ENCODE data around the gene NET1. TPM values are rescaled to one million over a fixed set of nuclear protein-coding genes. Genes with fewer than 3 reads are reported as not detected.

Gene NET1
- total RNA-seq, 1 donor from 2014 or later, result 70.2 TPM

- no peak for TF ChIP-seq CTCF (conservative IDR thresholded peaks at IDR 0.05)
- Mint-ChIP-seq H3K4me3 (peak overlapping the region; percentile 8), H3K27me3 (ENCODE audit: low read depth) (no peaks in the 10 kb centered on the region), H3K27ac (ENCODE audit: unreplicated experiment) (no peak overlapping the region), H3K9me3 (peaks cover 8% of the 10 kb centered on the region), H3K4me1 (peaks cover 19% of the 10 kb centered on the region), H3K36me3 (ENCODE audit: low read depth) (peaks cover 25% of the 10 kb centered on the region)
- DNase-seq (ENCODE audit: low read depth, low spot score), result no peak
Observed at GRCh38 chr10:5424751-5425150, 12.4 kb downstream of the NET1 start.

- no peak overlapping the region for H3K27ac Mint-ChIP-seq (ENCODE audit: unreplicated experiment)
- no peak for TF ChIP-seq CTCF (conservative IDR thresholded peaks at IDR 0.05)
- peaks cover 23% of the 10 kb centered on the region for H3K4me1 Mint-ChIP-seq
- peaks cover 5% of the 10 kb centered on the region for H3K9me3 Mint-ChIP-seq
- no peak overlapping the region for H3K4me3 Mint-ChIP-seq
- no peak for DNase-seq (ENCODE audit: low read depth, low spot score)
- no peaks in the 10 kb centered on the region for H3K27me3 Mint-ChIP-seq (ENCODE audit: low read depth)
- peaks cover 20% of the 10 kb centered on the region for H3K36me3 Mint-ChIP-seq (ENCODE audit: low read depth)
Observed at GRCh38 chr10:5428133-5428532, 15.8 kb downstream of the NET1 start.

DNA sequence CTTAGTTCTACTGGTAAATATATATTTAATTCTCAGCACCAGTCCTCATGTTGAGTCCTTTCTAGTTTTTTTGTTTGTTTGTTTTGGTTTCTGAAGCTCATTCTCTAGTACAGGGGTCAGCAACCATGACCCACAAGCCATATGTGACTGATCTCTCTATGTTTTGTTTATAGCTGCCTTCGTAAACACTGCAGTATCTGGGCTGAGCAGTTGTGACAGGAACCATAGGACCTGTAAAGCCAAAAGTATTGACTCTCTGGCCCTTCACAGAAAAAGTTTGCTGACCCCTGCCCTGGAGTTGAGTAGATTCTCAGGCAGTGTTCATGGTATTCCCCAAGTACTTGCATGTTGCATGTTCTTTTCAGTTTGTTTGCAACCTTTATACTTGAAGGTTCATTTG, 20.8 kb downstream of the NET1 start:
- DNase-seq (ENCODE audit: low read depth, low spot score), result no peak
- Mint-ChIP-seq H3K27me3 (ENCODE audit: low read depth) (no peaks in the 10 kb centered on the region), H3K27ac (ENCODE audit: unreplicated experiment) (no peak overlapping the region), H3K36me3 (ENCODE audit: low read depth) (peaks cover 18% of the 10 kb centered on the region), H3K9me3 (peaks cover 5% of the 10 kb centered on the region), H3K4me1 (peaks cover 14% of the 10 kb centered on the region), H3K4me3 (no peak overlapping the region)
- no peak for TF ChIP-seq CTCF (conservative IDR thresholded peaks at IDR 0.05)

DNA sequence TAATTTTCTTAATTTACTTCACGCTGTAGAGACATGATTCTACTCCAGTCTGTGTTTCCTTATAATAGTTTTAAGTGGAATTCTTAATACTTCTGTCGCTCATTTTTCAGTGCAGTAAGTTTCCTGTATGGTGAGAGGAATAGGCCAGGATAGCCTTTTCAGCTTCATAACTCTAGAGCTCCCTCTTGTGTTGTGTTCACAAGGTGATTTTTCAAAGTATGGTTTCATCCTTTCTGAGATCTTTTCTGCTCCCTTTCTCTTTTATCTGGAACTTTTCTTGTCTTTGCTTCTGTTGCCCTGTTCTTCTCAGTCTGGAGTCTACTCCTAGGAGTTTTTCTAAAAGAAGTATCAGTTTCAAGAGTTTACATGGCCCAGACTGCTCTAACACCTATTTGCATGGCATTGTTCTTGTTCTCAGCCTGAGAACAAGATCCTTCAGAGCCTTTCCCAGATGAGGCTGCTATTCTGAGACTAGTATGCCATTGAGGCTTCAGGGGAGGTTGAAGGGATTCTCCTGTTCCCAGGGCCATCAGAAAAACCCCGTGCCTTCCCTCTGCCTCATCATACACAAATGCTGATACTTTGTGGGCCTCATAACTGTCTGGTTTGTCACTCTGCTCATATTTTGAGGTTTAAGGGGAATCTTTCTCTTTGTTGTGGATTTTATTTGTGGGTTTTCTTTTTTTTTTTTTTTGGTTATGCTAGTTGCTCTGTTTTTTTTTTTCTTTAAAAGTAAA, 21.8 kb downstream of the NET1 start:
- Mint-ChIP-seq H3K4me3 (no peak overlapping the region), H3K27me3 (ENCODE audit: low read depth) (no peaks in the 10 kb centered on the region), H3K27ac (ENCODE audit: unreplicated experiment) (no peak overlapping the region), H3K36me3 (ENCODE audit: low read depth) (peaks cover 17% of the 10 kb centered on the region), H3K4me1 (peaks cover 14% of the 10 kb centered on the region), H3K9me3 (peaks cover 5% of the 10 kb centered on the region)
- DNase-seq (ENCODE audit: low read depth, low spot score), result no peak
- TF ChIP-seq CTCF (conservative IDR thresholded peaks at IDR 0.05), result peak; percentile 79

DNA sequence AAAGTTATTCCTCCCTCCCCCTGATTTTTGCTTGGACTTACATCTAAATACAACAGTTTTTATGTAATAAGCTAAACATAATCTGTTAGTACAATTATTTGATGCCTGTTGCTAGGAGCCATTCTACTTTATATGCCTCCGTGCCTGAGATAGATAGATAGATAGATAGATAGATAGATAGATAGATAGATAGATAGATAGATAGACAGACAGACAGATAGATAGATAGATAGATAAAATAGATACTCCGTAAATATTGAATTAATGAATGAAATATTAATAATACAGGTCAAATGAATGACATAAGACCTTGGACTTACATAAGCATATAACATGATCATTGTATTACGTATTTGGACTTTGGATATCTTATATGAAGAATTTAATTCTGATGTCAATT, 23.0 kb downstream of the NET1 start:
- Mint-ChIP-seq H3K27me3 (ENCODE audit: low read depth) (no peaks in the 10 kb centered on the region), H3K4me1 (peaks cover 14% of the 10 kb centered on the region), H3K9me3 (peaks cover 5% of the 10 kb centered on the region), H3K36me3 (ENCODE audit: low read depth) (peaks cover 14% of the 10 kb centered on the region), H3K27ac (ENCODE audit: unreplicated experiment) (no peak overlapping the region), H3K4me3 (no peak overlapping the region)
- DNase-seq (ENCODE audit: low read depth, low spot score), result no peak
- no peak for TF ChIP-seq CTCF (conservative IDR thresholded peaks at IDR 0.05)

Measured in neural crest cell (in vitro differentiated cells).